Mesothelial cell of epicardium (in vitro differentiated cells): ENCODE results near the gene TBC1D2B. TPM values are rescaled to one million over a fixed set of nuclear protein-coding genes. Genes with fewer than 3 reads are reported as not detected.

Experiments used
- DNase-seq, 2 experiments: peaks; one replicate each; pipeline ENCODE4 v3.0.0; 2021; ENCODE audit warnings: low spot score in 2 of 2; ENCODE audit not compliant: unreplicated experiment in 2 of 2
- H3K27ac Mint-ChIP-seq: 2 replicates; pipeline ENCODE4 v1.8.0; 2021; ENCODE audit warnings: mixed read lengths
- H3K27me3 Mint-ChIP-seq: 2 replicates; pipeline ENCODE4 v1.8.0; 2021; ENCODE audit warnings: low read depth, mixed read lengths
- H3K36me3 Mint-ChIP-seq: 2 replicates; pipeline ENCODE4 v1.8.0; 2021; ENCODE audit warnings: mixed read lengths
- H3K4me1 Mint-ChIP-seq: 2 replicates; pipeline ENCODE4 v1.8.0; 2021; ENCODE audit warnings: mixed read lengths
- H3K4me3 Mint-ChIP-seq: 2 replicates; pipeline ENCODE4 v1.8.0; 2021; ENCODE audit warnings: mild to moderate bottlenecking, moderate library complexity, mixed read lengths
- H3K9me3 Mint-ChIP-seq: 2 replicates; pipeline ENCODE4 v1.8.0; 2021; ENCODE audit warnings: mixed read lengths
- CTCF ChIP-seq: fragments of 200-600 bp; sonication (generic); IDR thresholded peaks from one replicate; pipeline ENCODE4 v1.5.0; 2021; ENCODE audit warnings: antibody characterized with exemption; ENCODE audit not compliant: unreplicated experiment
- total RNA-seq: library from RNA; stranded (reverse); gene quantifications from 3 replicates; pipeline ENCODE4 v1.2.1, GENCODE V29; 2021

TBC1D2B gene
- total RNA-seq, 1 donor from 2014 or later, result 39.8 TPM

GRCh38 chr15:78023081-78023665 lies 54.3 kb downstream of the TBC1D2B start:
- DNase-seq, result no peak
- H3K27me3 Mint-ChIP-seq, result no peaks in the 10 kb centered on the region
- TF ChIP-seq CTCF, result no peak
- peaks cover 9% of the 10 kb centered on the region for H3K36me3 Mint-ChIP-seq
- H3K4me3 Mint-ChIP-seq, result no peak overlapping the region
- H3K27ac Mint-ChIP-seq, result no peak overlapping the region
- no peaks in the 10 kb centered on the region for H3K4me1 Mint-ChIP-seq
- H3K9me3 Mint-ChIP-seq, result no peaks in the 10 kb centered on the region

GRCh38 chr15:78021761-78022160 lies 55.8 kb downstream of the TBC1D2B start:
- H3K9me3 Mint-ChIP-seq, result no peaks in the 10 kb centered on the region
- no peaks in the 10 kb centered on the region for H3K4me1 Mint-ChIP-seq
- TF ChIP-seq CTCF, result no peak
- peaks cover 9% of the 10 kb centered on the region for H3K36me3 Mint-ChIP-seq
- no peaks in the 10 kb centered on the region for H3K27me3 Mint-ChIP-seq
- H3K4me3 Mint-ChIP-seq, result no peak overlapping the region
- H3K27ac Mint-ChIP-seq, result no peak overlapping the region
- DNase-seq, result no peak

- no peak overlapping the region for H3K4me3 Mint-ChIP-seq
- H3K36me3 Mint-ChIP-seq, result peaks cover 16% of the 10 kb centered on the region
- H3K27me3 Mint-ChIP-seq, result no peaks in the 10 kb centered on the region
- no peak for DNase-seq
- no peaks in the 10 kb centered on the region for H3K9me3 Mint-ChIP-seq
- TF ChIP-seq CTCF, result no peak
- H3K4me1 Mint-ChIP-seq, result no peaks in the 10 kb centered on the region
- no peak overlapping the region for H3K27ac Mint-ChIP-seq
Observed at GRCh38 chr15:78020007-78020406, 57.5 kb downstream of the TBC1D2B start.

- Mint-ChIP-seq H3K9me3 (no peaks in the 10 kb centered on the region), H3K27me3 (no peaks in the 10 kb centered on the region), H3K4me1 (no peaks in the 10 kb centered on the region), H3K36me3 (peaks cover 20% of the 10 kb centered on the region), H3K4me3 (no peak overlapping the region), H3K27ac (no peak overlapping the region)
- DNase-seq, result no peak
- no peak for TF ChIP-seq CTCF
Observed at GRCh38 chr15:78018946-78019644, 58.4 kb downstream of the TBC1D2B start.

- TF ChIP-seq CTCF, result no peak
- Mint-ChIP-seq H3K4me1 (no peaks in the 10 kb centered on the region), H3K36me3 (peaks cover 18% of the 10 kb centered on the region), H3K27me3 (no peaks in the 10 kb centered on the region), H3K27ac (no peak overlapping the region), H3K4me3 (no peak overlapping the region), H3K9me3 (no peaks in the 10 kb centered on the region)
- DNase-seq, result no peak
Observed at GRCh38 chr15:78018445-78018844, 59.1 kb downstream of the TBC1D2B start.
